ENCODE measurements around the gene C11orf65.
"Not testable (repeated sequence)": the region's sequence is repeated elsewhere in the genome, so short reads cannot be mapped to it uniquely, and the experiment has no call there.

The C11orf65 gene

DNA sequence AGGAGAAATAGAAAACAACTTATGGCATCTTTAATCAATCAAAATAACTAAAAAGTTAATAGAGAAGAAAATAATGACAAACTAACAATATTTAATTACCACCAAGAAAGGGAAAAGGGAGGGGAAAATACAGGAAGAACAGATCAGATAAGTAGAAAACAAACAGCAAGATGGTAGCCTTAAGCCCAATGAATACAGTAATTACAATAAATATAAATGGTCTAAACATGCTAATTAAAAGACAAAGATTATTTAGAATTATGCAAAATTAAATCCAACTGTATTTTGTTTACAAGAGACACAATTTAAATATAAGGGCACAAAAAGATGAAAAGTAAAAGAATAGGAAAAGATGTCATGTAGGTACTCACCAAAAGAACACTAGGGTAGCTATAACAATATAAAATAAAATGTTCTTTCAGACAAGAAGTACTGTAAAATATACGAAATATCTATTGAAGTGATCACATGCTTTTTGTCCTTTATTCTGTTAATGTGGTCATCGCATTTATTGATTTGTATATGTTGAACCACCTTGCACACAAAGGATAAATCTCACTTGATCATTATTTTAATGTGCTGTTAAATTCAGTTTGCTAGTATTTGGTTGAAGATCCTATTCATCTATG is 14.0 kb downstream of the C11orf65 start:
- Mint-ChIP-seq H3K36me3 (ENCODE audit: insufficient read depth) (no peaks in the 10 kb centered on the region), H3K27me3 (no peaks in the 10 kb centered on the region), H3K4me1 (no peaks in the 10 kb centered on the region), H3K9me3 (peaks cover 15% of the 10 kb centered on the region), H3K27ac (ENCODE audit: low read depth) (no peak overlapping the region), H3K4me3 (no peak overlapping the region)
- ATAC-seq (replicated peaks; ENCODE audit: extremely low read depth, poor library complexity, severe bottlenecking) (no peak), DNase-seq (ENCODE audit: low spot score in 2 of 2) (no peak)

- not testable (repeated sequence) for H3K27ac Mint-ChIP-seq (ENCODE audit: low read depth); H3K9me3 Mint-ChIP-seq; H3K4me1 Mint-ChIP-seq; DNase-seq (ENCODE audit: low spot score in 2 of 2); H3K36me3 Mint-ChIP-seq (ENCODE audit: insufficient read depth); H3K4me3 Mint-ChIP-seq; ATAC-seq (replicated peaks; ENCODE audit: extremely low read depth, poor library complexity, severe bottlenecking)
- peaks cover 55% of the 10 kb centered on the region for H3K27me3 Mint-ChIP-seq
Observed at GRCh38 chr11:108441445-108441844, 25.9 kb downstream of the C11orf65 start.

- H3K9me3 Mint-ChIP-seq = no peaks in the 10 kb centered on the region
- ATAC-seq (replicated peaks; ENCODE audit: extremely low read depth, poor library complexity, severe bottlenecking) (no peak), DNase-seq (ENCODE audit: low spot score in 2 of 2) (no peak)
- peaks cover 42% of the 10 kb centered on the region for H3K27me3 Mint-ChIP-seq
- no peak overlapping the region for H3K27ac Mint-ChIP-seq (ENCODE audit: low read depth)
- no peak overlapping the region for H3K4me3 Mint-ChIP-seq
- peaks cover 1% of the 10 kb centered on the region for H3K36me3 Mint-ChIP-seq (ENCODE audit: insufficient read depth)
- H3K4me1 Mint-ChIP-seq = no peaks in the 10 kb centered on the region
Observed at GRCh38 chr11:108436594-108436993, 30.7 kb downstream of the C11orf65 start.

DNA sequence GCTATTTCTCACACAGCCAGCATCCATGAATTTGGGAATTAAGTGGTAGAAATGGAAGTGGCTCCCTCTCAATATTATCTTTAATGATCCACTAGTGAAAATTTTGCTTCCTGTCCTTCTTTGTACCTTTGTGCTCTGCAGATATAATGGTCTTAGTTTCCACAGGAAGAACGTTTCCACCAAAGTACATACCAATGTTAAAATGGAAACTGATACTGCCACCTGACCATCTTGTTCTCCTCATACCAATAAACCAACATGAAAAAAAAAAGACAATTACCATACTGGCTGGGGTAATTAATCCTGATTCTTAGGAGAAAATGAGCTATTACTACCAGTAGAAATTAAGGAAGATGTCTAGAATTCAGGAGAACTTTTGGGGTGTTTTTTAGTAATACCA is 32.3 kb downstream of the C11orf65 start:
- Mint-ChIP-seq H3K4me3 (no peak overlapping the region), H3K36me3 (ENCODE audit: insufficient read depth) (peaks cover 1% of the 10 kb centered on the region), H3K9me3 (no peaks in the 10 kb centered on the region), H3K27me3 (peaks cover 31% of the 10 kb centered on the region), H3K27ac (ENCODE audit: low read depth) (no peak overlapping the region), H3K4me1 (no peaks in the 10 kb centered on the region)
- DNase-seq (ENCODE audit: low spot score in 2 of 2) (no peak), ATAC-seq (replicated peaks; ENCODE audit: extremely low read depth, poor library complexity, severe bottlenecking) (no peak)

DNA sequence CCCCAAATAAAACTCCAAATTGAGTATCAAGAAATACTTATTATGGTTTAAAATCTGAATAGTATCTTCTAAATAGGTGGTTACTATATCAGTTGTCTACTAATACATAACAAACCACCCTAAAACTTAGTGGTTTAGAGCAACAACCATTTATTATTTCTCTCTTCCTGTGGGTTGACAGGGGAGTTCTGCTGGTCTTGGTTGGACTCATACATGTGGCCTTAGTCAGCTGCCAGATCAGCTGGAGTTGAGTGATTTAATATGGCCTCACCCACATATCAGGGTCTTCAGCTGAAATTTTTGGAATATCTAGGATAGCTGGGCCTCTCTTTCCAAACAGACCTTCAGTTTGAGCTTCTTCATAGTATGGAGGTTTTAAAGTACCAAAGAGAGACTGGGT is 34.5 kb downstream of the C11orf65 start:
- H3K4me3 Mint-ChIP-seq = no peak overlapping the region
- H3K4me1 Mint-ChIP-seq = no peaks in the 10 kb centered on the region
- ATAC-seq (replicated peaks; ENCODE audit: extremely low read depth, poor library complexity, severe bottlenecking) = no peak
- H3K9me3 Mint-ChIP-seq = no peaks in the 10 kb centered on the region
- H3K27ac Mint-ChIP-seq (ENCODE audit: low read depth) = no peak overlapping the region
- no peak for DNase-seq (ENCODE audit: low spot score in 2 of 2)
- peaks cover 31% of the 10 kb centered on the region for H3K27me3 Mint-ChIP-seq
- H3K36me3 Mint-ChIP-seq (ENCODE audit: insufficient read depth) = peaks cover 1% of the 10 kb centered on the region

DNA sequence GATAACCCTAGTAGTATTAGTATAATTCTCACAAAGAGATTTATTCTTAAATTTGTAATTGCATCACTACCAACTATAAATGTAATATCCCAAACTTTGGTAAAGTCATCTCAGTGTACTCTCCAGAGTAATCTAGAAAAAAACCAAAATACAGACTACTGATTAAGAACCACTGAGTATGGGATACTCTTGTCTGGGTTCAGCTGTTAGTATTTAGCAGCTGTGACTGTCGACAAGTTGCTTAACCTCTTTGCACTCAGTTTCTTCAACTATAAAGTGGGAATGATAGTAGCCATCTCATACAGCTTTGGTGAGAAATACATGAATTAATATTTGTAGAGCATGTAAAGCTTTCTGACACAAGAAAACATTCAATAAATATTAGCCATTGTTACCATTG is 35.3 kb downstream of the C11orf65 start:
- no peaks in the 10 kb centered on the region for H3K9me3 Mint-ChIP-seq
- peaks cover 1% of the 10 kb centered on the region for H3K36me3 Mint-ChIP-seq (ENCODE audit: insufficient read depth)
- no peak for DNase-seq (ENCODE audit: low spot score in 2 of 2)
- no peak overlapping the region for H3K27ac Mint-ChIP-seq (ENCODE audit: low read depth)
- no peak overlapping the region for H3K4me3 Mint-ChIP-seq
- no peaks in the 10 kb centered on the region for H3K4me1 Mint-ChIP-seq
- no peak for ATAC-seq (replicated peaks; ENCODE audit: extremely low read depth, poor library complexity, severe bottlenecking)
- peaks cover 28% of the 10 kb centered on the region for H3K27me3 Mint-ChIP-seq

DNA sequence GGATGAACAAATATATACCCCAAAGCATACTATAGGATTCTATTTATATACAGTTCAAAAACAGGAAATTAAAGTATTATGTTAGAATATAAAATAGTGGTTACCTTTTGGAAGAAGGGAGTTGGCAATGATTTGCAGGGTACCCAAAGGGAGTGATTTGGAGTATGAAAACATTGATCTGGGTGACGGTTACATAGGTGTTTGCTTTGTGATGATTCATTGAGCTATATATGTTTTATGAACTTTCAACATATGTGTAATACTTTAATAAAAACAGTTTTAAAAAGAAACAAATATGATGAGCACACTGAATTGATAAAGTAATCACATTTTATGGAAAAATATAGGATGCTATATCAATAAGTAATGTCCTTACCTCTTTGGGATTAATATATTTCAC is 36.0 kb downstream of the C11orf65 start:
- Mint-ChIP-seq H3K36me3 (ENCODE audit: insufficient read depth) (peaks cover 1% of the 10 kb centered on the region), H3K4me1 (no peaks in the 10 kb centered on the region)
- no peak for DNase-seq (ENCODE audit: low spot score in 2 of 2)

GRCh38 chr11:108417551-108417950 is 49.8 kb downstream of the C11orf65 start:
- H3K36me3 Mint-ChIP-seq (ENCODE audit: insufficient read depth); H3K9me3 Mint-ChIP-seq; DNase-seq (ENCODE audit: low spot score in 2 of 2); H3K27me3 Mint-ChIP-seq; H3K4me1 Mint-ChIP-seq; H3K4me3 Mint-ChIP-seq; H3K27ac Mint-ChIP-seq (ENCODE audit: low read depth); ATAC-seq (replicated peaks; ENCODE audit: extremely low read depth, poor library complexity, severe bottlenecking): not testable (repeated sequence)

More for the DNA sequence above, 36.0 kb downstream of the C11orf65 start:
- H3K9me3 Mint-ChIP-seq = no peaks in the 10 kb centered on the region
- no peak overlapping the region for H3K4me3 Mint-ChIP-seq
- no peak overlapping the region for H3K27ac Mint-ChIP-seq (ENCODE audit: low read depth)
- peaks cover 22% of the 10 kb centered on the region for H3K27me3 Mint-ChIP-seq
- ATAC-seq (replicated peaks; ENCODE audit: extremely low read depth, poor library complexity, severe bottlenecking) = no peak

GRCh38 chr11:108414958-108415357 is 52.4 kb downstream of the C11orf65 start:
- DNase-seq (ENCODE audit: low spot score in 2 of 2) (no peak), ATAC-seq (replicated peaks; ENCODE audit: extremely low read depth, poor library complexity, severe bottlenecking) (no peak)
- H3K36me3 Mint-ChIP-seq (ENCODE audit: insufficient read depth) = no peaks in the 10 kb centered on the region
- no peaks in the 10 kb centered on the region for H3K9me3 Mint-ChIP-seq
- H3K4me3 Mint-ChIP-seq = no peak overlapping the region
- H3K27ac Mint-ChIP-seq (ENCODE audit: low read depth) = no peak overlapping the region
- H3K27me3 Mint-ChIP-seq = no peaks in the 10 kb centered on the region
- H3K4me1 Mint-ChIP-seq = no peaks in the 10 kb centered on the region

GRCh38 chr11:108405706-108406105 is 61.6 kb downstream of the C11orf65 start:
- no peaks in the 10 kb centered on the region for H3K36me3 Mint-ChIP-seq (ENCODE audit: insufficient read depth)
- H3K4me3 Mint-ChIP-seq = no peak overlapping the region
- no peak overlapping the region for H3K27ac Mint-ChIP-seq (ENCODE audit: low read depth)
- H3K4me1 Mint-ChIP-seq = no peaks in the 10 kb centered on the region
- DNase-seq (ENCODE audit: low spot score in 2 of 2) (no peak), ATAC-seq (replicated peaks; ENCODE audit: extremely low read depth, poor library complexity, severe bottlenecking) (no peak)
- H3K27me3 Mint-ChIP-seq = peaks cover 8% of the 10 kb centered on the region
- no peaks in the 10 kb centered on the region for H3K9me3 Mint-ChIP-seq

- DNase-seq (ENCODE audit: low spot score in 2 of 2) (no peak), ATAC-seq (replicated peaks; ENCODE audit: extremely low read depth, poor library complexity, severe bottlenecking) (no peak)
- Mint-ChIP-seq H3K27me3 (no peaks in the 10 kb centered on the region), H3K36me3 (ENCODE audit: insufficient read depth) (no peaks in the 10 kb centered on the region), H3K4me3 (no peak overlapping the region), H3K27ac (ENCODE audit: low read depth) (no peak overlapping the region), H3K9me3 (no peaks in the 10 kb centered on the region), H3K4me1 (no peaks in the 10 kb centered on the region)
Observed at GRCh38 chr11:108403052-108403451, 64.3 kb downstream of the C11orf65 start.

DNA sequence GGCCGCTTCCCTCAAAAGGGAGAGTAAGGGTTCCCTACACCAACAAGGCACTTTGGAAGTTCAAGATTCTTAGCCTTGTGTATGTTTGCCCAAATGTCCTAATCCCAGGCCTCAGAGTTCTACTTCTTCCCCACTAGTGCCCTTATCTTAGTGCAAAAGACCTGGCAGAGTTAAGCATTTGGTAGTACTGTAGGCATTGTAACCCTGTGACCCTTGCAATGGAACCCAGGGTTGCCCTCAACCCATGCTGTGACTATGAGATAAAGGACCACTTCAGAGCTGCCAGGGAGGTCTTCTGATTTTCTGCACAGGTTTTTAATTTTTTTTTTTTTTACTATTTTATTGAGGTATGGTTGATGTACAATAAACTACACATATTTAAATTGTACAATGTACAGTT is 65.1 kb downstream of the C11orf65 start:
- no peaks in the 10 kb centered on the region for H3K36me3 Mint-ChIP-seq (ENCODE audit: insufficient read depth)
- ATAC-seq (replicated peaks; ENCODE audit: extremely low read depth, poor library complexity, severe bottlenecking) (no peak), DNase-seq (ENCODE audit: low spot score in 2 of 2) (no peak)
- H3K27me3 Mint-ChIP-seq = no peaks in the 10 kb centered on the region
- H3K4me1 Mint-ChIP-seq = no peaks in the 10 kb centered on the region
- no peak overlapping the region for H3K4me3 Mint-ChIP-seq
- H3K27ac Mint-ChIP-seq (ENCODE audit: low read depth) = no peak overlapping the region
- no peaks in the 10 kb centered on the region for H3K9me3 Mint-ChIP-seq

DNA sequence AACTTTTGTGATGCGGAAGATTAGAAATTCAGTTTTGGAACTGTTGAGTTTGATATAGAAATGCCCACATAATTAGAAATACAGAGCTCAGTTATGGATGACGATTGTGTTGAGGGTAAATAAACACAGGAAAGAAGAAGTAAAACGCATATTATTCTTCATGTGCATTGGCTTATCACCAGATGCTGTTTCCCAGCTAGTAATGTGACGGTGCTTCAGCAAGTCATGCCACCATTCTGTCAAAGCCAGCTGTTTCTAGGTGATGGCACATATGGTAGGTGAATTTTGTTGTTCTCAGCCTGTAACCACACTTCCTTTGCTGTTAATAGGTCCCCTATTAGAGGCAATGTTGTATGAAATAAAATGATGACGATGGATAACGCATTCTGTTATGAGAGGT is 68.9 kb downstream of the C11orf65 start:
- no peaks in the 10 kb centered on the region for H3K4me1 Mint-ChIP-seq

GRCh38 chr11:108396672-108397071 is 70.7 kb downstream of the C11orf65 start:
- not testable (repeated sequence) for H3K36me3 Mint-ChIP-seq (ENCODE audit: insufficient read depth); H3K27me3 Mint-ChIP-seq; H3K27ac Mint-ChIP-seq (ENCODE audit: low read depth); ATAC-seq (replicated peaks; ENCODE audit: extremely low read depth, poor library complexity, severe bottlenecking); H3K4me1 Mint-ChIP-seq; H3K9me3 Mint-ChIP-seq; DNase-seq (ENCODE audit: low spot score in 2 of 2); H3K4me3 Mint-ChIP-seq

More for the DNA sequence above, 68.9 kb downstream of the C11orf65 start:
- Mint-ChIP-seq H3K36me3 (ENCODE audit: insufficient read depth) (no peaks in the 10 kb centered on the region), H3K27ac (ENCODE audit: low read depth) (no peak overlapping the region), H3K27me3 (no peaks in the 10 kb centered on the region), H3K9me3 (no peaks in the 10 kb centered on the region), H3K4me3 (no peak overlapping the region)
- ATAC-seq (replicated peaks; ENCODE audit: extremely low read depth, poor library complexity, severe bottlenecking) = no peak
- DNase-seq (ENCODE audit: low spot score in 2 of 2) = no peak
